Airway epithelial cell (primary cell): Measurements from ENCODE around the gene RNF25. TPM values are rescaled to one million over a fixed set of nuclear protein-coding genes. Genes with fewer than 3 reads are reported as not detected.

Experiments
- total RNA-seq: library from RNA; depleted of rRNA; stranded (reverse); fragments of >200 nt; gene quantifications from 2 replicates; pipeline ENCODE4 v1.2.3, GENCODE V29; 2015

RNF25 gene
- total RNA-seq = 16.1 and 30.8 TPM in 2 replicates

GRCh38 chr2:218671654-218672566 is at the start of gene RNF25, which contains the start of gene STK36:
Gene RNF25, minus strand, starts transcription at chr2:218672002. Its CDS starts 32 bp downstream, at chr2:218671970.
Gene STK36, plus strand, starts transcription at chr2:218672086. Its CDS starts 744 bp downstream, at chr2:218672830.

GRCh38 chr2:218710687-218711549 is 39.1 kb upstream of the RNF25 start, which contains the start of gene TTLL4:
Gene TTLL4, plus strand, starts transcription at chr2:218710835. Its CDS starts 26,842 bp downstream, at chr2:218737677.

GRCh38 chr2:218659258-218659987 is 12.4 kb downstream of the RNF25 start, which contains the start of the genes BCS1L and ZNF142:
Gene BCS1L, plus strand, starts transcription at chr2:218659683. Its CDS starts 1,305 bp downstream, at chr2:218660988.
Gene ZNF142, minus strand, starts transcription at chr2:218659623. Its CDS starts 3,194 bp downstream, at chr2:218656429.

Other genes starting within 250 kb of the RNF25 start
- 6.0 and 6.3 TPM in 2 replicates for gene USP37, start 103.7 kb downstream of the RNF25 start, total RNA-seq
- 50.2 and 58.5 TPM in 2 replicates for gene CNOT9, start 103.2 kb downstream of the RNF25 start, total RNA-seq
- 2.6 and 3.1 TPM in 2 replicates for gene PLCD4, start 64.1 kb downstream of the RNF25 start, total RNA-seq
- gene ZNF142, start 12.4 kb downstream of the RNF25 start, total RNA-seq = 10.6 and 24.2 TPM in 2 replicates
- gene BCS1L, start 12.3 kb downstream of the RNF25 start, total RNA-seq = 37.3 and 45.1 TPM in 2 replicates
- gene STK36, start 84 bp upstream of the RNF25 start, total RNA-seq = 5.3 and 9.9 TPM in 2 replicates
- 12.3 and 15.0 TPM in 2 replicates for gene TTLL4, start 38.8 kb upstream of the RNF25 start, total RNA-seq
- 0.37 and 0.56 TPM in 2 replicates for gene CYP27A1, start 110.1 kb upstream of the RNF25 start, total RNA-seq
- gene PRKAG3, start 159.8 kb upstream of the RNF25 start, total RNA-seq = not detected in 2 replicates
- not detected in 2 replicates for gene WNT6, start 187.8 kb upstream of the RNF25 start, total RNA-seq
- 13.2 and 16.2 TPM in 2 replicates for gene WNT10A, start 208.8 kb upstream of the RNF25 start, total RNA-seq